Right lobe of liver (tissue), 4 donors: ENCODE measurements around the gene KIAA0825.

Source experiments
- CTCF ChIP-seq, 4 donors: fragments of 200-600 bp in 3 of 4; fragments of 450-650 bp in 1 of 4; IDR thresholded peaks; one replicate each; pipeline versions ENCODE4 v1.5.1 to v1.8.0; 2016 to 2022; ENCODE audit warnings: antibody characterized with exemption in 4 of 4, mild to moderate bottlenecking in 2 of 4
- POLR2A ChIP-seq: fragments of 450-650 bp; IDR thresholded peaks from one replicate; pipeline ENCODE4 v1.6.1; 2017; ENCODE audit warnings: antibody characterized with exemption, mild to moderate bottlenecking
- donor health status: DM: no; HTN: no; CAD: no.
- donor health status: DM: no; HTN: no; CAD: no.
- donor health status: DM: no; HTN: yes; CAD: no.

DNA sequence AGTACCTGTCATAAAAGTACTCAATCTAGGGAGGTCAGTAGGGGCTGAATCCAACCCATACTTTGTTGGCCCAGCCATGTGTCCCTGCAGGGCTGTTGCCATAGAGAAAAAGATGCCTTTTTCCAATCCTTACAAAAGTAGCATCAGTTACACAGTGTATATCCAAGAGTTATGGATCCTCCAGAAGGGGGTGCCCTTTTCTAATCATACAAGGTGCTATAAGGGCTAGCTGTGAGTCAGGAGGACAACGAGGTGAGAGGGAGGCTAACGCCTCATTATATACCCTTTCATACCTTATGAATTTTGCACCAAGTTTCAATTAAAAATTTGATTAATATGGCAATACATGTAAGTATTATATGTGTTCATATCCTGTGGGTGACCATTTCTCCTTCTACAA is 4.8 kb downstream of the KIAA0825 start:
- peak; percentile 10 to 28 (median 15) for TF ChIP-seq CTCF (IDR thresholded peaks at IDR 0.05)
- no peak for TF ChIP-seq POLR2A
